ENCODE measurements around the gene ZNF385D. TPM values are rescaled to one million over a fixed set of nuclear protein-coding genes. Genes with fewer than 3 reads are reported as not detected.

Gene ZNF385D
- total RNA-seq, 4 donors from 2014 or later: 0.49 to 2.2 (median 1.5) TPM

DNA sequence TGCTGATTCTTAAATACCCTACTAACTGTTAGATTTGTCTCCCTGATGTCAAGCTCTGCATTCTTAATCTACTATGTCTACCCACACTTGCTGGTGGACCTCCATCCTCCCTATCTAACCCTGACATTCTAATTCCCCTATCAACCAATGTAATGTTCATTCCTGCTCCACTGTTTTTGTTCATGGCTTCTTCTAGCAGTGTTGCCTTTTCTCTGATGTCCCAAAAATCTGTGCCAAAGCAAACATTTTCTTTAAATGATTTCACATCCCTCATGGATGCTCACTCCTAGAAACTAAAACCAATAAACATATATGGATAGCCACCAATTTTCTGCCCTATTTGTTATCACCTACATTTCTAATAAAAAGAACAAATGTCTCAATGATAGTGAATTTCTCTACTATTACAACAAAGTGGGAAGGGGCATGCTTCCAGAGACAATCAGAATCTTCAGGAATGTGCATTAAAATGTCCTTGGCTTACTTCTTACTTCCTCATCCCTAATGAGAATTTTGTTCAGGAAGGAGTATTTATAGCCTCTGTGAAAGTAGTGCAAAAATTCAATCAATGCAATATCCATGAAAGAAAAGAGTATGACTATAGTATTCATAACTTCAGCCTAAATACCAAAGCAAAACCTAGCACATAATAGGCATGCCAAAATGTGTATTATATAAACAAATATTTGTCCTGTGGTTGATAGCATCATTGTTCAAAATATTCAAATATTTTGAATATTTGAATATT lies 273.3 kb downstream of the ZNF385D start:
- no peak for DNase-seq
- H3K4me3 ChIP-seq (replicated peaks in 1 of 3): no peak overlapping the region
- no peaks in the 10 kb centered on the region for H3K9me3 ChIP-seq
- no peaks in the 10 kb centered on the region for H3K36me3 ChIP-seq
- intact Hi-C loops (cut with DNase I): no loop called here
- no peaks in the 10 kb centered on the region for H3K27me3 ChIP-seq
- H3K4me1 ChIP-seq: no peaks in the 10 kb centered on the region
- TF ChIP-seq POLR2A (IDR thresholded peaks at IDR 0.05): no peak
- TF ChIP-seq, protein P1, sequence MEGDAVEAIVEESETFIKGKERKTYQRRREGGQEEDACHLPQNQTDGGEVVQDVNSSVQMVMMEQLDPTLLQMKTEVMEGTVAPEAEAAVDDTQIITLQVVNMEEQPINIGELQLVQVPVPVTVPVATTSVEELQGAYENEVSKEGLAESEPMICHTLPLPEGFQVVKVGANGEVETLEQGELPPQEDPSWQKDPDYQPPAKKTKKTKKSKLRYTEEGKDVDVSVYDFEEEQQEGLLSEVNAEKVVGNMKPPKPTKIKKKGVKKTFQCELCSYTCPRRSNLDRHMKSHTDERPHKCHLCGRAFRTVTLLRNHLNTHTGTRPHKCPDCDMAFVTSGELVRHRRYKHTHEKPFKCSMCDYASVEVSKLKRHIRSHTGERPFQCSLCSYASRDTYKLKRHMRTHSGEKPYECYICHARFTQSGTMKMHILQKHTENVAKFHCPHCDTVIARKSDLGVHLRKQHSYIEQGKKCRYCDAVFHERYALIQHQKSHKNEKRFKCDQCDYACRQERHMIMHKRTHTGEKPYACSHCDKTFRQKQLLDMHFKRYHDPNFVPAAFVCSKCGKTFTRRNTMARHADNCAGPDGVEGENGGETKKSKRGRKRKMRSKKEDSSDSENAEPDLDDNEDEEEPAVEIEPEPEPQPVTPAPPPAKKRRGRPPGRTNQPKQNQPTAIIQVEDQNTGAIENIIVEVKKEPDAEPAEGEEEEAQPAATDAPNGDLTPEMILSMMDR (IDR thresholded peaks at IDR 0.05): no peak
- H3K27ac ChIP-seq: no peak overlapping the region

DNA sequence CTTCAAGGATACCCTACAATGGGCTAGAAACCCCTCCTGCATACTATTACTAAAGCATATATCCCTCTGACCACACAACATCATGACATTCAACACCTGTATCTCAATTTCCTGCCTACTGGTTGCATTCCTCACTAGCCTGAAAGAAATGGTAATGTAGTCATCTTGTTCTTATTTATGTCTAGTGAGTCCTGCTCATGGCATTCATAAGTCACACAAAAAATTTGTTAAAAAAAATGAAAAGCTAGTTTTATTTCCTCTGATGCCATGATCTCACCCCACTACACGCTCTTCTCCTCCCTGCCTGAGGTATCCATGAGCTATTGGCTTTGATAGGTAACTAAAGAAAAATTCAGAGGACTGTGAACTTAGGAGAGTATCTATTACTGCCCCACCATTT lies 284.5 kb downstream of the ZNF385D start:
- Histone ChIP-seq H3K4me1 (no peaks in the 10 kb centered on the region), H3K36me3 (no peaks in the 10 kb centered on the region), H3K4me3 (replicated peaks in 1 of 3) (no peak overlapping the region), H3K9me3 (no peaks in the 10 kb centered on the region), H3K27ac (no peak overlapping the region), H3K27me3 (no peaks in the 10 kb centered on the region)
- TF ChIP-seq, protein P1 (IDR thresholded peaks at IDR 0.05): no peak
- no peak for TF ChIP-seq POLR2A (IDR thresholded peaks at IDR 0.05)
- intact Hi-C loops (cut with DNase I): no loop called here
- 61 to 98% methylated on average over 1 of the region's 1 CpG for WGBS, 2 donors
- no peak for DNase-seq

DNA sequence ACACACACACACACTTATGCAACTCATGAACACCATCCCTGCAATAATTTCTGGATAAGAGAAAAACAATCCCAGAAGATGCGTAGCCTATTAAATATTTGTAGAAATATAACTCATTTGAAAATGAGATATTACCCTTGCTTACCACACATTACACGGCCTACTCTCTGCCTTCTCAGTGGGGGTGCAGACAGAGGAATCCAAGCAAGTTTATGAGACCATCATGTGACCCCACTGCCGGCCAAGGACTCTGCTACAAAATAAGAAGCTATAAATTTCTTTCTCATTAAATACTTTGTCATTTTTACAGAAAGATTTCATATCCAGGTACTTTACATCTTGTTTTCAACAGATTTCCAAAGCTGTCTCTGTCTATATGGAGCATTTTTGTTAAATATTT lies 286.3 kb downstream of the ZNF385D start:
- H3K4me3 ChIP-seq (replicated peaks in 1 of 3): no peak overlapping the region
- H3K4me1 ChIP-seq: no peaks in the 10 kb centered on the region
- DNase-seq: no peak
- H3K27me3 ChIP-seq: no peaks in the 10 kb centered on the region
- no peak overlapping the region for H3K27ac ChIP-seq
- TF ChIP-seq POLR2A (IDR thresholded peaks at IDR 0.05): no peak
- TF ChIP-seq, protein P1 (IDR thresholded peaks at IDR 0.05): no peak
- no peaks in the 10 kb centered on the region for H3K36me3 ChIP-seq
- intact Hi-C loops (cut with DNase I): no loop called here
- 78 to 82% methylated on average over 3 of the region's 3 CpGs for WGBS, 2 donors
- no peaks in the 10 kb centered on the region for H3K9me3 ChIP-seq

DNA sequence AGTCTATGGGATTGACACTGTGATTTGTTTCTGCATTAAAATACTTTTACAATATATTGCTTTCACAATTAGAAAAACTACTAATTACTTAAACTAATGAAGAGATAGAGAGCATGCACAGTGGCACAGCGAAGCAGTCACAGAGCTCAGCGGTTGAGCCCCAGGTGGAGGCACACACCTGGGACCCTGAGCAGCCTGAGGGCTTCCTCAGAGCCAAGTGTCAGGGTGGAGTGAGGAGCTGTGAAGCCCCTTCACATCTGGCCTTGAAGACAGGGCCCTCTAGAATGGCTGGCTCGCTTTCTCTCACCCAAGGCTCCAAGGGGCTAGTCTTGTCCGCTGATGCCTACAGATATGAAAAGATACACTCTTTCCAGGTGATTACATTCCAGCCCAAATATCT lies 287.7 kb downstream of the ZNF385D start:
- Histone ChIP-seq H3K9me3 (no peaks in the 10 kb centered on the region), H3K36me3 (no peaks in the 10 kb centered on the region), H3K4me3 (replicated peaks in 1 of 3) (no peak overlapping the region), H3K27me3 (no peaks in the 10 kb centered on the region), H3K27ac (no peak overlapping the region), H3K4me1 (no peaks in the 10 kb centered on the region)
- intact Hi-C loops (cut with DNase I): no loop called here
- WGBS, 2 donors: 96 to 98% methylated on average over 4 of the region's 4 CpGs
- DNase-seq: no peak
- TF ChIP-seq, protein P1 (IDR thresholded peaks at IDR 0.05): no peak
- TF ChIP-seq POLR2A (IDR thresholded peaks at IDR 0.05): no peak

DNA sequence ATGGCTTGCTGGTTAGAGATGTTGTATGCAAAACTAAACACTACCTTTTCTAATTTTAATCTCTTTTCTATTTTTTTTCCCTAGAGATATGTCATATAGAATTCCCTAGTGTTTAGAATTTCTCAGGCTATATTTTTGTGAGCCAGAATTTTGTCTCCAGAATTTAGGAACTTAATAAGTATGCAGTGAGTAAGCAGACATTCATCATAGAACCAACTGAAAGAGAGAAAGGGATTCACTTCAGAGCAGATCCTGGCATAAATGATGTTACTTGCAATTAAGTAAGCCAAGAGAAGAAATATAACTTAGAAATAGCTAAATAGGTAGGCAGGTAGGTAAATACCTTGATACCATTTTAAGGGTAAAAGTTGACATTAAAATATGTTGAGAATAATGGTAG lies 288.9 kb downstream of the ZNF385D start:
- DNase-seq: no peak
- H3K4me1 ChIP-seq: no peaks in the 10 kb centered on the region
- TF ChIP-seq POLR2A (IDR thresholded peaks at IDR 0.05): no peak
- TF ChIP-seq, protein P1 (IDR thresholded peaks at IDR 0.05): no peak
- H3K27ac ChIP-seq: no peak overlapping the region
- no peak overlapping the region for H3K4me3 ChIP-seq (replicated peaks in 1 of 3)
- no peaks in the 10 kb centered on the region for H3K9me3 ChIP-seq
- H3K27me3 ChIP-seq: no peaks in the 10 kb centered on the region
- intact Hi-C loops (cut with DNase I): no loop called here
- no peaks in the 10 kb centered on the region for H3K36me3 ChIP-seq

All from thyroid gland (tissue), 4 donors.